Medulla oblongata (tissue), 1 donor: ENCODE data around the gene SDHA.
A peak's percentile ranks its signal among the peaks of the same experiment; 100 is the strongest.
"Not testable (repeated sequence)": the region's sequence is repeated elsewhere in the genome, so short reads cannot be mapped to it uniquely, and the experiment has no call there.

ENCODE experiments used
- DNase-seq: peaks from one replicate; pipeline ENCODE4 v3.0.0-alpha.2; 2015; ENCODE audit errors: extremely low spot score

Gene SDHA

GRCh38 chr5:198516-199196 is 19.5 kb upstream of the SDHA start:
- DNase-seq: no peak

GRCh38 chr5:199197-199949 is 18.7 kb upstream of the SDHA start:
- no peak for DNase-seq

- DNase-seq: no peak
Observed at GRCh38 chr5:199950-200645, 18.0 kb upstream of the SDHA start.

GRCh38 chr5:200985-201384 is 17.1 kb upstream of the SDHA start:
- no peak for DNase-seq

- DNase-seq: no peak
Observed at GRCh38 chr5:201672-202071, 16.4 kb upstream of the SDHA start.

- DNase-seq: no peak
Observed at GRCh38 chr5:203246-203930, 14.7 kb upstream of the SDHA start.

- no peak for DNase-seq
Observed at GRCh38 chr5:204001-204400, 14.1 kb upstream of the SDHA start.

GRCh38 chr5:204462-204861 is 13.7 kb upstream of the SDHA start:
- no peak for DNase-seq

GRCh38 chr5:204966-205670 is 13.0 kb upstream of the SDHA start:
- no peak for DNase-seq

- DNase-seq: no peak
Observed at GRCh38 chr5:206406-206805, 11.7 kb upstream of the SDHA start.

GRCh38 chr5:206927-207536 is 11.1 kb upstream of the SDHA start:
- DNase-seq: no peak

GRCh38 chr5:207599-207998 is 10.5 kb upstream of the SDHA start:
- no peak for DNase-seq

GRCh38 chr5:208449-209114 is 9.5 kb upstream of the SDHA start:
- DNase-seq: no peak

GRCh38 chr5:213803-214395 is 4.2 kb upstream of the SDHA start:
- no peak for DNase-seq

GRCh38 chr5:215256-215655 is 2.9 kb upstream of the SDHA start:
- DNase-seq: not testable (repeated sequence)

- DNase-seq: not testable (repeated sequence)
Observed at GRCh38 chr5:216076-216475, 2.0 kb upstream of the SDHA start.

- DNase-seq: peak; percentile 44
Observed at GRCh38 chr5:218457-219291, 554 bp downstream of the SDHA start.

GRCh38 chr5:219460-219863 is 1.3 kb downstream of the SDHA start:
- DNase-seq: peak; percentile 43

GRCh38 chr5:219991-220390 is 1.9 kb downstream of the SDHA start:
- peak; percentile 14 for DNase-seq
